ENCODE data around the gene NRXN3. TPM values are rescaled to one million over a fixed set of nuclear protein-coding genes. Genes with fewer than 3 reads are reported as not detected.

Gene NRXN3
- polyA plus RNA-seq, 6 donors from 2014 or later = not detected

- Mint-ChIP-seq H3K4me3 (no peak overlapping the region), H3K36me3 (no peaks in the 10 kb centered on the region), H3K4me1 (no peaks in the 10 kb centered on the region), H3K27me3 (no peaks in the 10 kb centered on the region), H3K27ac (no peak overlapping the region), H3K9me3 (peaks cover 2 to 12% (median 5%) of the 10 kb centered on the region in 7 donors)
- DNase-seq (no peak), ATAC-seq (ENCODE audit: low read depth in 2 of 2) (no peak)
These were observed 1321.0 kb downstream of the NRXN3 start for GRCh38 chr14:79491161-79491560.

GRCh38 chr14:79493081-79493645 lies 1323.0 kb downstream of the NRXN3 start:
- ATAC-seq (ENCODE audit: low read depth in 2 of 2) (no peak), DNase-seq (no peak)

GRCh38 chr14:79496701-79497100 lies 1326.5 kb downstream of the NRXN3 start:
- Mint-ChIP-seq H3K36me3 (no peaks in the 10 kb centered on the region), H3K27ac (no peak overlapping the region), H3K9me3 (peaks cover 0 to 6% (median 0%) of the 10 kb centered on the region in 7 donors), H3K4me3 (no peak overlapping the region), H3K4me1 (no peaks in the 10 kb centered on the region), H3K27me3 (no peaks in the 10 kb centered on the region)
- DNase-seq (no peak), ATAC-seq (ENCODE audit: low read depth in 2 of 2) (no peak)

More at GRCh38 chr14:79493081-79493645, 1323.0 kb downstream of the NRXN3 start:
- H3K9me3 Mint-ChIP-seq = peaks cover 2 to 10% (median 5%) of the 10 kb centered on the region in 7 donors
- H3K27me3 Mint-ChIP-seq = no peaks in the 10 kb centered on the region
- H3K36me3 Mint-ChIP-seq = no peaks in the 10 kb centered on the region
- H3K4me1 Mint-ChIP-seq = no peaks in the 10 kb centered on the region
- H3K27ac Mint-ChIP-seq = no peak overlapping the region
- H3K4me3 Mint-ChIP-seq = no peak overlapping the region

GRCh38 chr14:79500489-79500888 lies 1330.3 kb downstream of the NRXN3 start:
- Mint-ChIP-seq H3K4me3 (no peak overlapping the region), H3K27me3 (no peaks in the 10 kb centered on the region), H3K4me1 (no peaks in the 10 kb centered on the region), H3K27ac (no peak overlapping the region), H3K36me3 (no peaks in the 10 kb centered on the region), H3K9me3 (peaks cover 0 to 12% (median 5%) of the 10 kb centered on the region in 7 donors)
- ATAC-seq (ENCODE audit: low read depth in 2 of 2) = no peak
- no peak for DNase-seq

- H3K9me3 Mint-ChIP-seq = peaks cover 0 to 12% (median 2%) of the 10 kb centered on the region in 7 donors
- H3K27me3 Mint-ChIP-seq = no peaks in the 10 kb centered on the region
- H3K4me3 Mint-ChIP-seq = no peak overlapping the region
- H3K36me3 Mint-ChIP-seq = no peaks in the 10 kb centered on the region
- DNase-seq (no peak), ATAC-seq (ENCODE audit: low read depth in 2 of 2) (no peak)
- H3K27ac Mint-ChIP-seq = no peak overlapping the region
- H3K4me1 Mint-ChIP-seq = no peaks in the 10 kb centered on the region
These were observed 1332.1 kb downstream of the NRXN3 start for GRCh38 chr14:79502136-79502750.

GRCh38 chr14:79502751-79503148 lies 1332.6 kb downstream of the NRXN3 start:
- Mint-ChIP-seq H3K27me3 (no peaks in the 10 kb centered on the region), H3K4me3 (no peak overlapping the region)
- no peak for ATAC-seq (ENCODE audit: low read depth in 2 of 2)

GRCh38 chr14:79510659-79511058 lies 1340.5 kb downstream of the NRXN3 start:
- H3K36me3 Mint-ChIP-seq = no peaks in the 10 kb centered on the region

More at GRCh38 chr14:79502751-79503148, 1332.6 kb downstream of the NRXN3 start:
- Mint-ChIP-seq H3K36me3 (no peaks in the 10 kb centered on the region), H3K27ac (no peak overlapping the region), H3K4me1 (no peaks in the 10 kb centered on the region), H3K9me3 (peaks cover 0 to 12% (median 2%) of the 10 kb centered on the region in 7 donors)
- DNase-seq = no peak

GRCh38 chr14:79511146-79511545 lies 1341.0 kb downstream of the NRXN3 start:
- Mint-ChIP-seq H3K4me3 (no peak overlapping the region), H3K27ac (no peak overlapping the region), H3K27me3 (no peaks in the 10 kb centered on the region), H3K36me3 (no peaks in the 10 kb centered on the region), H3K4me1 (no peaks in the 10 kb centered on the region), H3K9me3 (peaks cover 0 to 3% (median 0%) of the 10 kb centered on the region in 7 donors)
- DNase-seq (no peak), ATAC-seq (ENCODE audit: low read depth in 2 of 2) (no peak)

More at GRCh38 chr14:79510659-79511058, 1340.5 kb downstream of the NRXN3 start:
- Mint-ChIP-seq H3K9me3 (peaks cover 0 to 3% (median 0%) of the 10 kb centered on the region in 7 donors), H3K27ac (no peak overlapping the region), H3K4me3 (no peak overlapping the region), H3K4me1 (no peaks in the 10 kb centered on the region), H3K27me3 (no peaks in the 10 kb centered on the region)
- DNase-seq (no peak), ATAC-seq (ENCODE audit: low read depth in 2 of 2) (no peak)

GRCh38 chr14:79513446-79513845 lies 1343.3 kb downstream of the NRXN3 start:
- H3K36me3 Mint-ChIP-seq = no peaks in the 10 kb centered on the region
- H3K9me3 Mint-ChIP-seq = peaks cover 0 to 3% (median 0%) of the 10 kb centered on the region in 7 donors
- DNase-seq = no peak
- ATAC-seq (ENCODE audit: low read depth in 2 of 2) = no peak
- no peak overlapping the region for H3K4me3 Mint-ChIP-seq
- H3K4me1 Mint-ChIP-seq = no peaks in the 10 kb centered on the region
- no peaks in the 10 kb centered on the region for H3K27me3 Mint-ChIP-seq
- H3K27ac Mint-ChIP-seq = no peak overlapping the region

GRCh38 chr14:79514700-79515099 lies 1344.5 kb downstream of the NRXN3 start:
- Mint-ChIP-seq H3K4me1 (no peaks in the 10 kb centered on the region), H3K36me3 (no peaks in the 10 kb centered on the region)

GRCh38 chr14:79515158-79515557 lies 1345.0 kb downstream of the NRXN3 start:
- no peak overlapping the region for H3K4me3 Mint-ChIP-seq
- no peaks in the 10 kb centered on the region for H3K27me3 Mint-ChIP-seq
- DNase-seq = no peak
- H3K9me3 Mint-ChIP-seq = peaks cover 0 to 3% (median 0%) of the 10 kb centered on the region in 7 donors
- no peaks in the 10 kb centered on the region for H3K4me1 Mint-ChIP-seq
- no peak overlapping the region for H3K27ac Mint-ChIP-seq
- H3K36me3 Mint-ChIP-seq = no peaks in the 10 kb centered on the region
- no peak for ATAC-seq (ENCODE audit: low read depth in 2 of 2)

More at GRCh38 chr14:79514700-79515099, 1344.5 kb downstream of the NRXN3 start:
- no peak overlapping the region for H3K4me3 Mint-ChIP-seq
- H3K27me3 Mint-ChIP-seq = no peaks in the 10 kb centered on the region
- H3K27ac Mint-ChIP-seq = no peak overlapping the region
- H3K9me3 Mint-ChIP-seq = peaks cover 0 to 3% (median 0%) of the 10 kb centered on the region in 7 donors
- ATAC-seq (ENCODE audit: low read depth in 2 of 2) (no peak), DNase-seq (no peak)

GRCh38 chr14:79516009-79516408 lies 1345.8 kb downstream of the NRXN3 start:
- no peaks in the 10 kb centered on the region for H3K36me3 Mint-ChIP-seq
- H3K4me1 Mint-ChIP-seq = no peaks in the 10 kb centered on the region
- H3K9me3 Mint-ChIP-seq = peaks cover 0 to 3% (median 0%) of the 10 kb centered on the region in 7 donors
- H3K27ac Mint-ChIP-seq = no peak overlapping the region
- H3K27me3 Mint-ChIP-seq = no peaks in the 10 kb centered on the region
- DNase-seq (no peak), ATAC-seq (ENCODE audit: low read depth in 2 of 2) (no peak)
- H3K4me3 Mint-ChIP-seq = no peak overlapping the region

- H3K36me3 Mint-ChIP-seq = no peaks in the 10 kb centered on the region
These were observed 1355.2 kb downstream of the NRXN3 start for GRCh38 chr14:79525416-79525815.

GRCh38 chr14:79528828-79529416 lies 1358.7 kb downstream of the NRXN3 start:
- Mint-ChIP-seq H3K4me3 (no peak overlapping the region), H3K9me3 (peaks cover 0 to 3% (median 0%) of the 10 kb centered on the region in 7 donors), H3K27ac (no peak overlapping the region), H3K4me1 (no peaks in the 10 kb centered on the region), H3K36me3 (no peaks in the 10 kb centered on the region), H3K27me3 (no peaks in the 10 kb centered on the region)
- DNase-seq (no peak), ATAC-seq (ENCODE audit: low read depth in 2 of 2) (no peak)

More at GRCh38 chr14:79525416-79525815, 1355.2 kb downstream of the NRXN3 start:
- DNase-seq (no peak), ATAC-seq (ENCODE audit: low read depth in 2 of 2) (no peak)
- Mint-ChIP-seq H3K9me3 (peaks cover 0 to 4% (median 3%) of the 10 kb centered on the region in 7 donors), H3K27me3 (no peaks in the 10 kb centered on the region), H3K4me1 (no peaks in the 10 kb centered on the region), H3K4me3 (no peak overlapping the region), H3K27ac (no peak overlapping the region)

Measured in naive B cell (primary cell).